Mesenchymal stem cell (in vitro differentiated cells and primary cell): Measurements from ENCODE around the gene TSPAN9.

Experiments
- DNase-seq: peaks from one replicate; pipeline ENCODE4 v3.0.0-alpha.2; 2013
- H2AFZ ChIP-seq: one replicate; pipeline ENCODE4 v1.6.1; 2013; ENCODE audit warnings: low read depth, mild to moderate bottlenecking, control low read depth, inconsistent platforms, low read length, moderate library complexity
- H2AK5ac ChIP-seq: 2 replicates; pipeline ENCODE4 v1.6.1; 2013; ENCODE audit warnings: low read length, moderate library complexity, mild to moderate bottlenecking, inconsistent platforms; ENCODE audit not compliant: severe bottlenecking
- H2BK120ac ChIP-seq: one replicate; pipeline ENCODE4 v1.6.1; 2013; ENCODE audit warnings: low read depth, mild to moderate bottlenecking, inconsistent platforms, low read length, moderate library complexity
- H2BK12ac ChIP-seq, 2 experiments: one replicate each; pipeline ENCODE4 v1.6.1; 2013; ENCODE audit warnings: inconsistent platforms in 2 of 2, low read length in 2 of 2, mild to moderate bottlenecking in 2 of 2, moderate library complexity in 2 of 2, control low read depth in 1 of 2
- H2BK15ac ChIP-seq: one replicate; pipeline ENCODE4 v1.6.1; 2013; ENCODE audit warnings: mild to moderate bottlenecking, low read depth, inconsistent platforms; ENCODE audit not compliant: poor library complexity, severe bottlenecking
- H2BK5ac ChIP-seq: 2 replicates; pipeline ENCODE4 v1.6.1; 2013; ENCODE audit warnings: low read depth, mild to moderate bottlenecking, low read length, control low read depth, inconsistent platforms; ENCODE audit not compliant: poor library complexity, severe bottlenecking
- H3K14ac ChIP-seq, 2 experiments: one replicate each; pipeline ENCODE4 v1.6.1; 2013; ENCODE audit warnings: inconsistent platforms in 2 of 2, low read length in 2 of 2, control low read depth in 1 of 2, mild to moderate bottlenecking in 1 of 2, moderate library complexity in 1 of 2
- H3K18ac ChIP-seq, 2 experiments: one replicate each; pipeline ENCODE4 v1.6.1; 2013; ENCODE audit warnings: inconsistent platforms in 2 of 2, low read length in 2 of 2, control low read depth in 1 of 2, low read depth in 1 of 2, mild to moderate bottlenecking in 1 of 2
- H3K23ac ChIP-seq, 2 experiments: one replicate each; pipeline ENCODE4 v1.6.1; 2013; ENCODE audit warnings: inconsistent platforms in 2 of 2, low read length in 2 of 2, mild to moderate bottlenecking in 2 of 2, moderate library complexity in 2 of 2, control low read depth in 1 of 2
- H3K27ac ChIP-seq: 2 replicates; pipeline ENCODE4 v1.5.1; 2013; ENCODE audit warnings: mild to moderate bottlenecking, moderate library complexity, low read length, control low read depth, inconsistent platforms; ENCODE audit not compliant: poor library complexity, severe bottlenecking
- H3K27me3 ChIP-seq, 2 experiments: 2 replicates each; pipeline versions ENCODE4 v1.6.1 to v1.7.0; 2013; ENCODE audit warnings: low read length in 2 of 2, mild to moderate bottlenecking in 2 of 2, moderate library complexity in 2 of 2, control low read depth in 1 of 2, inconsistent platforms in 1 of 2; ENCODE audit not compliant: control insufficient read depth in 1 of 2, insufficient read depth in 1 of 2
- H3K36me3 ChIP-seq, 2 experiments: 2 replicates each; pipeline versions ENCODE4 v1.6.1 to v1.7.0; 2013; ENCODE audit warnings: low read length in 2 of 2, control low read depth in 1 of 2, inconsistent platforms in 1 of 2, low read depth in 1 of 2, mild to moderate bottlenecking in 1 of 2; ENCODE audit not compliant: insufficient read depth in 2 of 2, control insufficient read depth in 1 of 2
- H3K4ac ChIP-seq, 2 experiments: one replicate each; pipeline ENCODE4 v1.6.1; 2013; ENCODE audit warnings: inconsistent platforms in 2 of 2, low read length in 2 of 2, mild to moderate bottlenecking in 2 of 2, moderate library complexity in 2 of 2, control low read depth in 1 of 2, low read depth in 1 of 2
- H3K4me1 ChIP-seq: 2 replicates; pipeline ENCODE4 v1.6.1; 2013; ENCODE audit warnings: low read depth, low read length, control low read depth; ENCODE audit not compliant: control insufficient read depth, insufficient read depth
- H3K4me2 ChIP-seq: 2 replicates; pipeline ENCODE4 v1.6.1; 2013; ENCODE audit warnings: low read length, mild to moderate bottlenecking, inconsistent platforms; ENCODE audit not compliant: poor library complexity, severe bottlenecking
- H3K4me3 ChIP-seq, 2 experiments: 2 replicates each; pipeline versions ENCODE4 v1.5.1 to v1.7.0; 2013; ENCODE audit warnings: low read length in 2 of 2, mild to moderate bottlenecking in 2 of 2, control low read depth in 1 of 2, low read depth in 1 of 2; ENCODE audit not compliant: insufficient read depth in 1 of 2
- H3K79me1 ChIP-seq: replicated peaks from 2 replicates; pipeline ENCODE4 v1.6.1; 2013; ENCODE audit warnings: mild to moderate bottlenecking, control low read depth, low read length, inconsistent platforms; ENCODE audit not compliant: poor library complexity, severe bottlenecking
- H3K9ac ChIP-seq: 2 replicates; pipeline ENCODE4 v1.7.0; 2013; ENCODE audit warnings: mild to moderate bottlenecking, low read length, moderate library complexity
- H3K9me3 ChIP-seq: 2 replicates; pipeline ENCODE4 v1.7.0; 2013; ENCODE audit warnings: mild to moderate bottlenecking, low read length; ENCODE audit not compliant: control insufficient read depth
- H4K8ac ChIP-seq: one replicate; pipeline ENCODE4 v1.6.1; 2013; ENCODE audit warnings: inconsistent platforms, mild to moderate bottlenecking, low read length, moderate library complexity
- H4K91ac ChIP-seq: one replicate; pipeline ENCODE4 v1.6.1; 2013; ENCODE audit warnings: mild to moderate bottlenecking, low read length, inconsistent platforms
- WGBS: methylation state at CpG from one replicate; pipeline ENCODE4 v1.1.7; 2013; ENCODE audit warnings: mixed read lengths; 5-methylcytosine and 5-hydroxymethylcytosine counted together

The TSPAN9 gene

DNA sequence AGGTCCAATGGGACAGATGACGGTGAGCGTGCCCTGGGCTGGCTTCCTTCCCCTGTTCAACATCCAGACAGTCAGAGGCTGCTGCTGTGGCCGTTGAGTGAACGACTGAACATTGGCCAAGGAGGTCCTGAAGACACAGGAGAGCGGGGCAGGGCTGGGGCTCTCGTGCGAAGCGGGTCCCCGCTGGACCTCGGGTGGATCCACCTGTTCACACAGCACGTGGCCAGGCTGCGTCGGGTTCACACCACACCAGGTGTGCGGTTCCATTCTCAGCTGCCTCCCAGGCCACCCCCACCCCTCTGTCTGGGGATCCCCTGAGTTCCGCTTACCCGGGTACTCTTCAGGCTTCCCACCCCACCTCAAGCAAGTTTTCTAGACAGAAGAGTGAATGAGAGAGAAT lies 214.8 kb downstream of the TSPAN9 start:
- peaks cover 15% of the 10 kb centered on the region for H3K4me1 ChIP-seq
- WGBS: 96% methylated on average over 12 of the region's 16 CpGs
- no peak overlapping the region for H2BK15ac ChIP-seq
- H3K9me3 ChIP-seq: no peaks in the 10 kb centered on the region
- H3K27me3 ChIP-seq: peaks cover 0 to 23% of the 10 kb centered on the region in 2 experiments
- H2AFZ ChIP-seq: no peak overlapping the region
- no peak overlapping the region for H3K14ac ChIP-seq
- H3K79me1 ChIP-seq: no peaks in the 10 kb centered on the region
- no peak overlapping the region for H3K4me3 ChIP-seq
- no peak overlapping the region for H3K9ac ChIP-seq
- no peak overlapping the region for H2BK12ac ChIP-seq
- H2BK5ac ChIP-seq: no peak overlapping the region
- H3K23ac ChIP-seq: no peak overlapping the region
- no peak for DNase-seq
- no peak overlapping the region for H3K27ac ChIP-seq
- no peak overlapping the region for H4K91ac ChIP-seq
- no peak overlapping the region for H3K4ac ChIP-seq
- H3K18ac ChIP-seq: no peak overlapping the region
- H3K4me2 ChIP-seq: no peak overlapping the region
- no peak overlapping the region for H4K8ac ChIP-seq
- H3K36me3 ChIP-seq: peaks cover 0 to 16% of the 10 kb centered on the region in 2 experiments
- no peak overlapping the region for H2BK120ac ChIP-seq
- H2AK5ac ChIP-seq: no peak overlapping the region

DNA sequence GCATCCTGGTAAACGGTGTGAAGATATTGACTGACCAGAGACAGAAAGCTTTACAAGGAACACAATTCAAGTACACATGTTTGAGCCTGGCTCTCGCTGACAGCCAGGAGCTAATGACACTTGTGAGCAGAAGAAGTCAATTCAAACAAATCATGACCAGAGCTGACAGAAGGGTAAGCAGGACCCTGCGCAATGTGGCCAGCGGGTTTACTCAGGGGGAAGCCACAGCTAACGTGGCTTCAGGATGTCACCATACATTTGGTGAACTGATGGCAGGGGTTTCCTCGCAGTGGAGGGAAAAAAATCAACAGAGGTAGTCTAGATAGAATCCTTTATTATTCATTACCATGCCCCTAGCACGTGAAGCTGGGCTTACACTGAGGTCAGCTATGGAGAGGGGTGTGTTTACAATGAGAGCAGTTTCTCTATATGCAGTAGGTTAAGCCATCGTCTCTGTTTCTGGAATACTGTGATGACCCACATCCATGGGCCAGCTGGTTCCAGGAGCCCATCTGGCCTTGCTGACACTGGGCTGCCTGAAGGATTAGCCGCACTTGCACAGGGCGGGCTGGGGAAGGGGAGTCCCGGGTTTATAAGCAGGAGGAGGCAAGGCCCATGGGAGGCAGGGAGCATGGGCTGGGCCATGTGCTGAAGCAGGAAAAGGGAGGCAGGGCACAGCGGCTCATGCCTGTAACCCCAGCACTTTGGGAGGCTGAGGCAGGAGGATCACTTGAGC lies 215.7 kb downstream of the TSPAN9 start:
- no peak overlapping the region for H3K4me3 ChIP-seq
- no peak overlapping the region for H4K8ac ChIP-seq
- H3K14ac ChIP-seq: no peak overlapping the region
- H2BK15ac ChIP-seq: no peak overlapping the region
- H3K9ac ChIP-seq: no peak overlapping the region
- no peak overlapping the region for H3K23ac ChIP-seq
- no peak overlapping the region for H3K18ac ChIP-seq
- H3K27me3 ChIP-seq: peaks cover 0 to 27% of the 10 kb centered on the region in 2 experiments
- no peak overlapping the region for H4K91ac ChIP-seq
- H2AFZ ChIP-seq: no peak overlapping the region
- H2BK5ac ChIP-seq: no peak overlapping the region
- DNase-seq: no peak
- H3K9me3 ChIP-seq: no peaks in the 10 kb centered on the region
- H3K4me2 ChIP-seq: no peak overlapping the region
- peaks cover 0 to 9% of the 10 kb centered on the region in 2 experiments for H3K36me3 ChIP-seq
- 90% methylated on average over 11 of the region's 12 CpGs for WGBS
- H2BK12ac ChIP-seq: no peak overlapping the region
- H2BK120ac ChIP-seq: no peak overlapping the region
- peaks cover 15% of the 10 kb centered on the region for H3K4me1 ChIP-seq
- H3K27ac ChIP-seq: no peak overlapping the region
- H3K4ac ChIP-seq: no peak overlapping the region
- no peaks in the 10 kb centered on the region for H3K79me1 ChIP-seq
- H2AK5ac ChIP-seq: no peak overlapping the region

DNA sequence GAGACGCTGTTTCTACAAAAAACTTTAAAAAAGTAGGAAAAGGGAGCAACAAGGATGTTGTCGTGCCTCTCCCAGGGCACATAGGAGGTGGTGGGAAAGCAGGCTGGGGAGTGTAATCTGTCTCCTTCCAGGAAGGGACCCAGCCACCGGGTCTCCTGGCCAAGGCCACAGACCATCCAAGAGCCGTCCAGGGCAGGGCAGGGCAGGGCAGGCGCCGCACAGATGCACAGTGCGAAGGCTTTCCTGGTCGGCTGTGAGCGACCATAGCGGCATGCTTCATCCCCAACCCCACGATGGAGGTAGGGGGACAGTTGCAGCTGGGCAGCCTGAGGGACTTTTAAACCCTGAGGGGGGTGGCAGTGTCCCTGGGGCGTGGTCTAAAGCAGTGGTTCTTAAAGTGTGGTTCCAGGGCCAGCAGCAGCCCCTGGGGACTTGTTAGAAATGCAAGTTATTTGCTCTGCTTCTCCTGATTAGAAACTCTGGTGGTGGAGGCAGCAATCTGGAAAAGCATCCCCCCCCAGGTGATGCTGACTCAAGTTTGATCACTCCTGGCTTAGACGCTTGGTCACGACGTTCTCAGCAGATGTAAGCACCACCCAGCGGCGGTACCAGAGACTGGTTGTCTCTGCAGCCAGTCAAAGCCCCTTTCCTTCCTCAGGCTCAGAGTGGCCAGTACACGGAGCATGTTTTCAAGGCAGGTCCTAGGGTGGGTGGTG lies 216.4 kb downstream of the TSPAN9 start:
- Histone ChIP-seq H2BK12ac (no peak overlapping the region), H3K27ac (no peak overlapping the region), H3K27me3 (peaks cover 0 to 31% of the 10 kb centered on the region in 2 experiments), H3K4me2 (no peak overlapping the region), H2BK120ac (no peak overlapping the region), H2BK5ac (no peak overlapping the region), H2AK5ac (no peak overlapping the region), H2AFZ (no peak overlapping the region), H3K4ac (no peak overlapping the region), H3K18ac (no peak overlapping the region), H3K14ac (no peak overlapping the region), H3K23ac (no peak overlapping the region), H3K9me3 (no peaks in the 10 kb centered on the region), H3K79me1 (no peaks in the 10 kb centered on the region), H4K91ac (no peak overlapping the region), H4K8ac (no peak overlapping the region), H3K9ac (no peak overlapping the region), H3K4me3 (no peak overlapping the region), H2BK15ac (no peak overlapping the region), H3K4me1 (peaks cover 15% of the 10 kb centered on the region), H3K36me3 (peaks cover 0 to 9% of the 10 kb centered on the region in 2 experiments)
- WGBS: 88% methylated on average over 18 of the region's 18 CpGs
- no peak for DNase-seq

DNA sequence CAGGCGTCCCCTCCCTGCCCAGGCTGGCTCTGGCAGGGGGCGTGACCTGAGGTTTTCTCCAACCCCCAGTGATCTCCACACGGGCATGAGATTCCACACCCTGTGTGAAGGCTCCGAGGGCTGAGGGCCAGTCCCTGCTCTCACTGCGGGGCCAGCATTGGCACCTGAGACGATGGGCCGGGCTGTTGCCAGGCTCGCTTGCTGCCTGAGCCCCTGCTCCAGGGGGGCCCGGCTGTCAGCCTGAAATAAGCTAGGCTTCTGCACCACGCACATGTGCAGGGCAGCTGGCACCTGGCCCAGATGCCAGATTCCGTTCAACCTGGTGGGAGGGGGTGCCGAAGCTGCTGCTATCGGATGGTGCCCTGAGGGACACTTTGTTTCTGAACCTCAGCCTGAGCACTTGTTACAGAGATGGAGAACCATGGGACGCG lies 217.3 kb downstream of the TSPAN9 start:
- Histone ChIP-seq H3K27me3 (peaks cover 0 to 31% of the 10 kb centered on the region in 2 experiments), H4K8ac (no peak overlapping the region), H2BK5ac (no peak overlapping the region), H3K18ac (no peak overlapping the region), H3K79me1 (no peaks in the 10 kb centered on the region), H4K91ac (no peak overlapping the region), H3K4me2 (no peak overlapping the region), H2BK120ac (no peak overlapping the region), H3K9me3 (no peaks in the 10 kb centered on the region), H3K14ac (no peak overlapping the region), H3K4me3 (no peak overlapping the region), H3K23ac (no peak overlapping the region), H3K36me3 (peaks cover 0 to 9% of the 10 kb centered on the region in 2 experiments), H2BK15ac (no peak overlapping the region), H3K4ac (no peak overlapping the region), H3K4me1 (peaks cover 17% of the 10 kb centered on the region), H2AK5ac (no peak overlapping the region), H3K27ac (no peak overlapping the region), H2BK12ac (no peak overlapping the region), H2AFZ (no peak overlapping the region), H3K9ac (no peak overlapping the region)
- no peak for DNase-seq
- 84% methylated on average over 15 of the region's 15 CpGs for WGBS
